ENCODE measurements around the gene PARP8.

DNA sequence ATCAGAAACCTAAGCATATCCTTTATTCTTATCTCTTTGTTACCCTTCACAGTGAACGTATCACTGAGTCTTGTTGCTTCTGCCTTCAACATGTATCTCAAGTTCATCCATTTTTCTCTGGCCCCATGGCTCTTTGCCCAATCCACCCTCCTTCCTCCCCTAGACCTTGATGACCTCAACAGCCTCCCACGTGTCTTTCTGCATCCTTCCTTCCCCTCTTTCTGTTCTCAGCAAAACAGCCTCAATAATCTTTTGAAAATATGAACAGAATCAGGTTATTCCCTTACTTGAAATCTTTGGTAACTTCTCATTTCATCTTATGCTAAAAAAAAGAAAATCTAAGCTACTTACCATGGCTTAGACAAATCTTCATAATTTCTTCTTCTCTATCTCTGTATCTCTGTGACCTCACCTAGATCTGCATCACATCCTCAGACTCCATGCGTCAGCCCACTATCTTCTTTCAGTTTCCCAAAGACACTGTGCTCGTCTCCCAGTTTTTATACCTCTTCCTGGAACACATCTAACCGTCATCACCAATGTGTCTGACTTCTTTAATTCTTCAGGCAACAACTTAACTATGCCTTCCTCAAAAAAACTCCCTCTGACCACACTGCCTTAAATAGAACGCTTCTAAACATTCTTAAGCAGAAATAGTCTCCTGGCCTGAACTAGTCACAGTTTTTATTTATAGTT is 208.0 kb downstream of the PARP8 start:
- TF ChIP-seq, protein P1, sequence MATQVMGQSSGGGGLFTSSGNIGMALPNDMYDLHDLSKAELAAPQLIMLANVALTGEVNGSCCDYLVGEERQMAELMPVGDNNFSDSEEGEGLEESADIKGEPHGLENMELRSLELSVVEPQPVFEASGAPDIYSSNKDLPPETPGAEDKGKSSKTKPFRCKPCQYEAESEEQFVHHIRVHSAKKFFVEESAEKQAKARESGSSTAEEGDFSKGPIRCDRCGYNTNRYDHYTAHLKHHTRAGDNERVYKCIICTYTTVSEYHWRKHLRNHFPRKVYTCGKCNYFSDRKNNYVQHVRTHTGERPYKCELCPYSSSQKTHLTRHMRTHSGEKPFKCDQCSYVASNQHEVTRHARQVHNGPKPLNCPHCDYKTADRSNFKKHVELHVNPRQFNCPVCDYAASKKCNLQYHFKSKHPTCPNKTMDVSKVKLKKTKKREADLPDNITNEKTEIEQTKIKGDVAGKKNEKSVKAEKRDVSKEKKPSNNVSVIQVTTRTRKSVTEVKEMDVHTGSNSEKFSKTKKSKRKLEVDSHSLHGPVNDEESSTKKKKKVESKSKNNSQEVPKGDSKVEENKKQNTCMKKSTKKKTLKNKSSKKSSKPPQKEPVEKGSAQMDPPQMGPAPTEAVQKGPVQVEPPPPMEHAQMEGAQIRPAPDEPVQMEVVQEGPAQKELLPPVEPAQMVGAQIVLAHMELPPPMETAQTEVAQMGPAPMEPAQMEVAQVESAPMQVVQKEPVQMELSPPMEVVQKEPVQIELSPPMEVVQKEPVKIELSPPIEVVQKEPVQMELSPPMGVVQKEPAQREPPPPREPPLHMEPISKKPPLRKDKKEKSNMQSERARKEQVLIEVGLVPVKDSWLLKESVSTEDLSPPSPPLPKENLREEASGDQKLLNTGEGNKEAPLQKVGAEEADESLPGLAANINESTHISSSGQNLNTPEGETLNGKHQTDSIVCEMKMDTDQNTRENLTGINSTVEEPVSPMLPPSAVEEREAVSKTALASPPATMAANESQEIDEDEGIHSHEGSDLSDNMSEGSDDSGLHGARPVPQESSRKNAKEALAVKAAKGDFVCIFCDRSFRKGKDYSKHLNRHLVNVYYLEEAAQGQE (IDR thresholded peaks at IDR 0.05; ENCODE audit: insufficient read depth in 1 of 2, low read depth in 2 of 2, low read length in 2 of 2), result no peak
- TF ChIP-seq SIN3A (IDR thresholded peaks at IDR 0.05; ENCODE audit: borderline replicate concordance, insufficient read depth, low read length) (no peak), POLR2AphosphoS5 (IDR thresholded peaks at IDR 0.05; ENCODE audit: low read depth, low read length) (no peak)
